ENCODE data around the gene TSSC4.

The TSSC4 gene

DNA sequence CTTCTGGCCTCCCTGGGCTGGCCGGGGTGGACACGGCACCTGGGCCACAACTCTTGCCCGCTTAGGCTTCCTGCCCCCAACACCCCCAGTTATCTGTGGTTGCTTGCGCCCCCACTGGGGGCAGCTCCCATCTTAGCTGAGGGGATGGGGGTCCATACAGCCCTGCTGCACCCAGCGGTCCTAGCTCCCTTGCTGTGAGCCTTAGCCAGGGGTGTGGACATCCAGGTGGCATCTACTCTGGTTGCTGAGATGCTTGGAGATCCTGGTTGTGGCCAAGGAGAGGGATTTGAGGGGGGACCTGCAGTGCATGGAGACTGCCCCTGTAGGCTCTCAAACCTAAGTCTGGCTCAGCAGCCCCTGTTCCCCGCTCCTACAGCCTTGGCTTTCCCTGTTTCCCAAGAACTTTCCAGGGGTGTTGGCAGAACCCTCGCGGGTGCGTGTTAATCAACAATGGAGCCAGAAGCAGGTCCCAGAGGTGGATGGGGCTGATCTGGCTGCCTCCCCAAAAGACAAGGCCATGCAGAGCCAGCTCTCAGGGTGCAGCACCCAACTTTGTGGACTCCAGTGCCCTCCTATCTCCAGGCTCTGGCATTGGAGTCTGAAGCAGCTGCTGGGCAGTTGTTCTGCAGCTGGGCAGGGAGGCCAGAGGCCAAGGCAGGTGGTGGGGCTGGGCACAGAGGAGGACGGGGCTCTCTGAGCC is 47.6 kb downstream of the TSSC4 start:
- DNase-seq (ENCODE audit: low read depth in 2 of 2) = no peak

DNA sequence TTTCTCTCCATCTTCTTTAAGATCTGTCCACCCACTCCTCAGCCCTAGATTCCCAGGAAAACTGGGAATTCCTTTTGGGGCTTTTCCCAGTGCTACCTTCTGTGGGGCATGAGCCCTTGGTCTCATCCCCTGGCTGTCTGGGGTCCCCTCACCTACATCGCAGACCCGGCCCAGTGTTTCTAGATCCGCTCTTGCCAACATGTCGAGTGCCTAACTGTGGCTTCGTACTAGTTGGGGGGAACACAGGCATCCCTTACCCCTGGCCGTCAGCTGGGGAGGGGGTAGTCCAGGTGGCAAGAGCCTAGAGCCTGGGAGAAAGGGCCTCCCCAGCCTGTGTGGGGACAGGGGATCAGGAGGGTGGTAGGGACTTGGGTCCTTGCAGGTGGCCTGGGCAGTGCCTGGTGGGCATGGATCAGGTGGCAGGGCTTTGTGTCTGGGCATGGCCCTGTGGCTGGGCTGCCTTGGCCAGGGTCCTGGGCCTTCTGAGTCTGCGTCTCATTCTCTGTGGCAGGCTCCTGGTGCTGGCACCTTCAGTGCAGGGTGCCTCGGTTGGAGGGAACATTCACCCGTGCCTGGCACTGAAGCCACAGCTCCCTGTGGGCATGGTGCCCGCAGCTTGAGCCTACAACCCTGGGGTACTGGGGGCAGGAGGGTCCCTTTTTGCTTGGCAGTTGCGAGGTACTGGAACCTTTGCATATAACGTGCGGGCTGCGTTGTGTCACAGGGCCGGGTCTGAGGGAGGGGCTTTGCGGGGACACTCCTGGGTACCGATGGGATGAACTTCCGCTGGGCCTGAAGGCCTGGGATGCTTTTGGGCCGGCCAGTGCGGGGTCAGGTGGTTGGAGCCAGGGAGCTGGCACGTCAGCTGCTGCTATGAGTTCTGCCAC is 48.4 kb downstream of the TSSC4 start:
- DNase-seq (ENCODE audit: low read depth in 2 of 2) = no peak

DNA sequence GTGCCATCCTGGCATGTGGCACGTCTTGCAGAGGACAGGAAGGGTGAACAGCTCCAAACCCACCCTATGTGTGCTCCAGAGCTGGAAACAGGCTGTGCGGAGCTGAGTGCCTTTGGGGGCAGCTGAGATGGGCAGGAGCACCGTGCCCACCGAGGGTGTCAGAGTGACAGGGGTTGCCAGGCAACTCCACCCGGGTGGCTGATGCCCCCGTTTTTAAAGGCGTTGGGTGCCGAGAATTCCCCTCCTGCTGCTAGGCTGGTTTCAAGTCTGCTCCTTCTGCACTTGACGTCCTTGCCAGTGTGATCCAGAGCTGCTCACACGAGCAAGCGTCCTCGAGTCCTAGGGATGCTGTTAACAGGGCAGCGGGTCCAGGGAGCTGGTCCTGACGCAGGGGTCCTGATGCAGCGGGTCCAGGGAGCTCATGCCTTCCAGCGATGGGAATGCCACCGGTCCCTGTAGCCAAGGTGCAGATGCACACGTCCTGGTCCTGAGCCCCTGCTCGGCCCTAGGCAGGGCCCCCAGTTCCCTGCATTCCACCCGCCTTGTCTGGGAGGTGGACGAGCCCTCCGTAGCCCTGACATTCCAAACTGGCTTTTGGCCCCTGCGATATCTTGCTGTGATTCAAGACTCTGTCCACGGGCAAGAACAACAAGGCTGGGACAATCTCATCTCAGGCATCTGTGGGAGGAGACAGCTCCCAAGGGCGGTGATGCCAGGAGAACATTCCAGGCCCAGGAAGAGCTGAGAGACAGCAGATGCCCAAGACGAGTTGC is 49.2 kb downstream of the TSSC4 start:
- DNase-seq (ENCODE audit: low read depth in 2 of 2) = no peak

DNA sequence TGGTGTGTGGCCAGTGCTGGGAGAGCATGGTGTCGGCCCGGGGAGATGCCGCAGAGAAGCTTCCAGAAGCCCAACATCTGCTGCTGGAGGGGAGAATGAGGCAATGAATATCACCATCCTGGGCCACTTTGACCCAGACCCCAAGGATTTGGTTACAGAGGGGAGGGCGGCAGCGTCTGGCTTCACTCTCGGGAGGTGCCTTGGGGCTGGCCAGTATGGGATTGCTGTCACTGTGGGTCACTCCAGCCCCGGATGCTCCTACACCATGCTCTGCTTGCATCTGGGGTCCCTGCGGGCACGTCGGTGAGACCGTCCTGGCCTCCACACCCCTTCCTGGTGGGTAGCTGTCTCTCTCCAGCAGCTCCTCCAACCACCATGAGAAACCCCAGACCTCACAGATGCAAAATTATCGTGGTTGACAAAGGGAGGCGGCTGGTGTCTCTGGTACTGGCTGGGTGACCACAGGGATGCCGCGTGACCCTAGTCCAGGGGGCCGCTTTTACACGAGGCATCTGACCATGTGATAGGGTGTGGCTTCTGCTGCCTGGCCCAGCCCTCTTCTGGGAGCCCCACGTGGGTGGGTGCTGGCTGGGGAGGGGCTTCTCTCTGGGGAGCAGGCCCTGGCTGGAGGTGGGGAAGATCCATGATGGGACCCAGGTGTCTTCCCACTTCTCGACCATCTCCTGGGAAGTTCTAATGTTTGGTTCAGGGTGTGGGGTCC is 49.9 kb downstream of the TSSC4 start:
- no peak for DNase-seq (ENCODE audit: low read depth in 2 of 2)

DNA sequence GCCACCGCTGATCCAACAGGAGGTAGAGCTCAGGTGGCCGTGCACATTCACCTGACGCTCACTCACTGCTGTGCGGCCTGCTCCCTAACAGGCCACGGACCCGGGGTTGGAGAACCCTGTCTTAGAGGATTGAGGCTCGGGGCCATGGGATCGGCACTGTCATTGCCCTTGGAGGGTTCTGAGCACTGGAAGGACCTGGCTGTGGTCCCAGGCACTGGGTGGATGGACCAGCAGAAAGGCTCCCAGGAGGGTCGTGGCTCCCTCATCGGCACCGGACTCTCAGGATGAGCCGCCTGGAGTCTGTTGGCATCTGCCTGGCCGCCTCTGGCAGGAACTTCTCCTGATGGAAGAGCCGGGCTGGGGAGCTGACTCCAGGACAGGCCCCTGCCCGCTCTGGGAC is 50.8 kb downstream of the TSSC4 start:
- no peak for DNase-seq (ENCODE audit: low read depth in 2 of 2)

DNA sequence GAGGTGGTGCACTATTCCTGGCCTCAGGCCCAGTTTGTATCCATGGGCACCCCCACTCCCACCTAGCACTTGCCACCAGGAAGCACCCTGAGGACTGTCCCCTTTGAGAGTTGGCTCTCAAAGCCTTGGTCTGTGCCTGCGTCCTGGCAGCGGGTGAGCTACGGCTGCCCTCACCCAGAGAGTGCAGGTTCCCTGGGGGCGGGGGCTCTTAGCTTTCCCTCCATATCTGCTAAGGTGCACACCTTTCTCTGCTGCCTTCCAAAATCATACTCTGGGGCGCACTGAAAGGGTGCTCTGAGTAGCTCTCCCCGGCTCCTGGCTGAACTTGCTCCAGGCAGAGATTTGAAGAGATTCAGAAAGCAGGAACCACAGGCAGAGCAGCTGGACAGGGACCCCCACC is 51.4 kb downstream of the TSSC4 start:
- no peak for DNase-seq (ENCODE audit: low read depth in 2 of 2)

- DNase-seq (ENCODE audit: low read depth in 2 of 2) = no peak
These were observed 51.9 kb downstream of the TSSC4 start for GRCh38 chr11:2452321-2453012.

GRCh38 chr11:2453436-2453835 is 52.9 kb downstream of the TSSC4 start:
- no peak for DNase-seq (ENCODE audit: low read depth in 2 of 2)

Measured in stimulated activated CD4-positive, alpha-beta T cell treated with anti-CD3 and anti-CD28 coated beads, Interleukin-4, amount 100 ng/mL, for 48 hours (primary cell).